NCI-H1092 (cell line): ENCODE data around the gene NDUFV1.
"Not testable (repeated sequence)": the region's sequence is repeated elsewhere in the genome, so short reads cannot be mapped to it uniquely, and the experiment has no call there.

Experiments used
- DNase-seq: peaks from one replicate; lab custom pipeline; 2025; lab: John Stamatoyannopoulos, UW

The NDUFV1 gene

GRCh38 chr11:67606492-67607295 lies at the start of gene NDUFV1:
Gene NDUFV1, plus strand, starts transcription at chr11:67606936. Its CDS starts 69 bp downstream, at chr11:67607005.
- DNase-seq = peak; percentile 97

GRCh38 chr11:67558084-67558772 lies 48.5 kb upstream of the NDUFV1 start:
- DNase-seq = no peak

- DNase-seq = no peak
These were observed 44.6 kb upstream of the NDUFV1 start for GRCh38 chr11:67561971-67562619.

- no peak for DNase-seq
These were observed 43.6 kb upstream of the NDUFV1 start for GRCh38 chr11:67562963-67563704.

GRCh38 chr11:67563705-67564114 lies 43.0 kb upstream of the NDUFV1 start:
- not testable (repeated sequence) for DNase-seq

- DNase-seq = no peak
These were observed 42.5 kb upstream of the NDUFV1 start for GRCh38 chr11:67564230-67564629.

GRCh38 chr11:67571443-67571842 lies 35.3 kb upstream of the NDUFV1 start:
- DNase-seq = no peak

GRCh38 chr11:67572305-67572704 lies 34.4 kb upstream of the NDUFV1 start:
- DNase-seq = no peak

GRCh38 chr11:67572747-67573419 lies 33.9 kb upstream of the NDUFV1 start:
- DNase-seq = peak; percentile 60

GRCh38 chr11:67574938-67575337 lies 31.8 kb upstream of the NDUFV1 start:
- DNase-seq = no peak

GRCh38 chr11:67576735-67577475 lies 29.8 kb upstream of the NDUFV1 start:
- no peak for DNase-seq

GRCh38 chr11:67577951-67578350 lies 28.8 kb upstream of the NDUFV1 start:
- no peak for DNase-seq

GRCh38 chr11:67581469-67581868 lies 25.3 kb upstream of the NDUFV1 start:
- DNase-seq = no peak

GRCh38 chr11:67582011-67582410 lies 24.7 kb upstream of the NDUFV1 start:
- no peak for DNase-seq

- peak; percentile 81 for DNase-seq
These were observed 23.2 kb upstream of the NDUFV1 start, which contains the start of gene GSTP1 for GRCh38 chr11:67583247-67584204. Gene GSTP1, plus strand, starts transcription at chr11:67583812. Its CDS starts 32 bp downstream, at chr11:67583844.

GRCh38 chr11:67584205-67584880 lies 22.4 kb upstream of the NDUFV1 start:
- no peak for DNase-seq

- DNase-seq = no peak
These were observed 21.6 kb upstream of the NDUFV1 start for GRCh38 chr11:67584881-67585873.

GRCh38 chr11:67585911-67586310 lies 20.8 kb upstream of the NDUFV1 start:
- DNase-seq = no peak
